H1 (cell line): ENCODE measurements around the gene NRDE2. TPM values are rescaled to one million over a fixed set of nuclear protein-coding genes. Genes with fewer than 3 reads are reported as not detected.

ENCODE experiments used
- CTCF ChIA-PET: fragments of 300-600 bp; sonication (Branson Sonifier 250); formaldehyde crosslinking; loops from one replicate; lab custom pipeline; 2021; ENCODE audit not compliant: partially characterized antibody; lab: Charles Lee
- POLR2A ChIA-PET: fragments of 300-600 bp; sonication (Branson Sonifier 250); formaldehyde crosslinking; loops from one replicate; lab custom pipeline; 2021; ENCODE audit warnings: inconsistent platforms; ENCODE audit not compliant: partially characterized antibody; lab: Charles Lee
- DNase-seq, 2 experiments: peaks; one replicate each; pipeline versions ENCODE4 v3.0.0 to v3.0.0-alpha.2; 2010 to 2022; ENCODE audit warnings: low spot score in 2 of 2, low read depth in 1 of 2, mixed read lengths in 1 of 2
- FAIRE-seq: peaks from 2 replicates; lab custom pipeline; 2011; peaks lifted over from hg19 to GRCh38; lab: Jason Lieb, UNC
- H2AFZ ChIP-seq: 2 replicates; pipeline ENCODE4 v1.8.1; 2012; ENCODE audit warnings: low read length, inconsistent platforms
- H2AK5ac ChIP-seq: 2 replicates; pipeline ENCODE4 v1.6.1; 2013; ENCODE audit warnings: low read depth, low read length
- H2BK120ac ChIP-seq: replicated peaks from 2 replicates; pipeline ENCODE3; 2013; ENCODE audit warnings: low read depth, low read length, inconsistent platforms
- H2BK12ac ChIP-seq: 2 replicates; pipeline ENCODE4 v1.6.1; 2013; ENCODE audit warnings: low read depth, low read length
- H2BK15ac ChIP-seq: 2 replicates; pipeline ENCODE4 v1.6.1; 2013; ENCODE audit warnings: low read length
- H2BK20ac ChIP-seq: 2 replicates; pipeline ENCODE4 v1.6.1; 2013; ENCODE audit warnings: low read length
- H2BK5ac ChIP-seq: 2 replicates; pipeline ENCODE4 v1.6.1; 2013; ENCODE audit warnings: low read depth, low read length
- H3K14ac ChIP-seq: 2 replicates; pipeline ENCODE4 v1.6.1; 2013; ENCODE audit warnings: inconsistent platforms; ENCODE audit not compliant: insufficient read length
- H3K18ac ChIP-seq: 2 replicates; pipeline ENCODE4 v1.6.1; 2013; ENCODE audit warnings: low read length; ENCODE audit errors: extremely low read depth
- H3K23ac ChIP-seq: 2 replicates; pipeline ENCODE4 v1.6.1; 2013; ENCODE audit warnings: inconsistent platforms; ENCODE audit not compliant: insufficient read length
- H3K23me2 ChIP-seq: 2 replicates; pipeline ENCODE4 v1.6.1; 2013; ENCODE audit warnings: low read depth, low read length
- H3K27ac ChIP-seq: 2 replicates; pipeline ENCODE4 v1.6.1; 2011; ENCODE audit warnings: low read depth, low read length, inconsistent platforms
- H3K27me3 ChIP-seq, 4 experiments: replicated peaks in 1 of 4; 1 replicate in 1 of 4; 2 replicates in 3 of 4; pipeline versions ENCODE4 v1.6.1 to v1.8.1; 2011 to 2013; ENCODE audit warnings: low read length in 3 of 4, mild to moderate bottlenecking in 3 of 4, inconsistent platforms in 2 of 4, mixed read lengths in 2 of 4, moderate library complexity in 1 of 4; ENCODE audit not compliant: control insufficient read depth in 3 of 4, insufficient read depth in 3 of 4; ENCODE audit errors: extremely low read depth in 1 of 4
- H3K36me3 ChIP-seq, 4 experiments: 2 replicates each; pipeline versions ENCODE4 v1.6.1 to v1.8.1; 2011 to 2013; ENCODE audit warnings: mild to moderate bottlenecking in 4 of 4, low read length in 3 of 4, moderate library complexity in 2 of 4, control low read depth in 1 of 4, inconsistent platforms in 1 of 4; ENCODE audit not compliant: insufficient read depth in 4 of 4, control insufficient read depth in 2 of 4
- H3K4ac ChIP-seq: replicated peaks from 2 replicates; pipeline ENCODE3; 2013; ENCODE audit warnings: low read length, low read depth, mixed read lengths, inconsistent platforms; ENCODE audit not compliant: insufficient read length
- H3K4me1 ChIP-seq, 4 experiments: replicated peaks in 1 of 4; 1 replicate in 1 of 4; 2 replicates in 3 of 4; pipeline versions ENCODE4 v1.6.1 to v1.8.1; 2011 to 2013; ENCODE audit warnings: low read length in 3 of 4, inconsistent platforms in 2 of 4, mixed read lengths in 1 of 4; ENCODE audit not compliant: insufficient read depth in 4 of 4, control insufficient read depth in 3 of 4
- H3K4me2 ChIP-seq, 2 experiments: 2 replicates each; pipeline versions ENCODE4 v1.6.1 to v1.8.1; 2011 to 2013; ENCODE audit warnings: low read depth in 2 of 2, low read length in 2 of 2, control low read depth in 1 of 2, inconsistent platforms in 1 of 2, mild to moderate bottlenecking in 1 of 2; ENCODE audit not compliant: insufficient read depth in 1 of 2
- H3K4me3 ChIP-seq, 4 experiments: fragments of 200-600, 300-600 bp in 1 of 4; sonication (generic), shearing (Covaris generic), sonication (Bioruptor Twin) in 1 of 4; 2 replicates each; pipeline versions ENCODE4 v1.5.1 to v1.8.1; 2011 to 2016; ENCODE audit warnings: low read length in 4 of 4, low read depth in 3 of 4, control low read depth in 2 of 4, inconsistent platforms in 2 of 4, mild to moderate bottlenecking in 2 of 4, mixed read lengths in 1 of 4, moderate library complexity in 1 of 4; ENCODE audit not compliant: insufficient read depth in 2 of 4; ENCODE audit errors: extremely low read depth in 1 of 4
- H3K56ac ChIP-seq: replicated peaks from 2 replicates; pipeline ENCODE3; 2013; ENCODE audit warnings: low read depth, mild to moderate bottlenecking, mixed read lengths, low read length, inconsistent platforms; ENCODE audit not compliant: insufficient read length
- H3K79me1 ChIP-seq: 2 replicates; pipeline ENCODE4 v1.6.1; 2013; ENCODE audit warnings: low read depth, low read length, control low read depth
- H3K79me2 ChIP-seq, 2 experiments: 2 replicates each; pipeline versions ENCODE4 v1.6.1 to v1.8.1; 2012 to 2013; ENCODE audit warnings: low read length in 2 of 2, mild to moderate bottlenecking in 2 of 2, inconsistent platforms in 1 of 2; ENCODE audit not compliant: insufficient read depth in 2 of 2, control insufficient read depth in 1 of 2
- H3K9ac ChIP-seq, 4 experiments: replicated peaks in 1 of 4; 1 replicate in 1 of 4; 2 replicates in 3 of 4; pipeline versions ENCODE4 v1.6.1 to v1.8.1; 2011 to 2013; ENCODE audit warnings: low read depth in 3 of 4, low read length in 3 of 4, control low read depth in 2 of 4, mild to moderate bottlenecking in 2 of 4, moderate library complexity in 2 of 4, inconsistent platforms in 1 of 4; ENCODE audit errors: extremely low read depth in 1 of 4
- H3K9me3 ChIP-seq, 2 experiments: 2 replicates each; pipeline versions ENCODE4 v1.6.1 to v1.8.1; 2012 to 2013; ENCODE audit warnings: mild to moderate bottlenecking in 2 of 2, moderate library complexity in 2 of 2, control low read depth in 1 of 2, inconsistent platforms in 1 of 2, low read depth in 1 of 2, low read length in 1 of 2, mixed read lengths in 1 of 2; ENCODE audit not compliant: insufficient read depth in 2 of 2
- H4K20me1 ChIP-seq, 2 experiments: replicated peaks in 1 of 2; 2 replicates each; pipeline versions ENCODE3 to v1.8.1; 2011 to 2013; ENCODE audit warnings: inconsistent platforms in 2 of 2, low read length in 2 of 2, mild to moderate bottlenecking in 1 of 2; ENCODE audit not compliant: insufficient read depth in 2 of 2, control insufficient read depth in 1 of 2
- H4K5ac ChIP-seq: 2 replicates; pipeline ENCODE4 v1.6.1; 2013; ENCODE audit warnings: low read length, low read depth, mixed read lengths, inconsistent platforms; ENCODE audit not compliant: insufficient read length
- H4K8ac ChIP-seq: 2 replicates; pipeline ENCODE4 v1.8.0; 2013; ENCODE audit warnings: mild to moderate bottlenecking, moderate library complexity, low read length, inconsistent platforms; ENCODE audit not compliant: insufficient read depth; ENCODE audit errors: extremely low read depth
- H4K91ac ChIP-seq: replicated peaks from 2 replicates; pipeline ENCODE3; 2013; ENCODE audit warnings: low read length, mixed read lengths, inconsistent platforms; ENCODE audit not compliant: insufficient read length
- GTF2F1 ChIP-seq: IDR thresholded peaks from 2 replicates; pipeline ENCODE4 v1.6.1; 2012; ENCODE audit warnings: low read depth, low read length, improper control_type of control experiment, borderline replicate concordance
- HDAC2 ChIP-seq, 2 experiments: fragments of 300-600 bp in 1 of 2; sonication (generic) in 1 of 2; IDR thresholded peaks; 2 replicates each; pipeline ENCODE4 v1.6.1; 2011 to 2012; ENCODE audit warnings: low read depth in 2 of 2, low read length in 2 of 2, mild to moderate bottlenecking in 2 of 2, moderate library complexity in 2 of 2, borderline replicate concordance in 1 of 2, inconsistent platforms in 1 of 2
- HDAC6 ChIP-seq: IDR thresholded peaks from one replicate; pipeline ENCODE4 v1.7.1; 2012; ENCODE audit warnings: low read depth, mild to moderate bottlenecking, inconsistent platforms, low read length, moderate library complexity
- POLR2AphosphoS5 ChIP-seq: IDR thresholded peaks from 2 replicates; pipeline ENCODE4 v1.6.1; 2011; ENCODE audit warnings: low read depth, low read length
- POU5F1 ChIP-seq: IDR thresholded peaks from 2 replicates; pipeline ENCODE4 v1.6.1; 2011; ENCODE audit warnings: low read depth, mild to moderate bottlenecking, low read length, moderate library complexity
- SRF ChIP-seq: IDR thresholded peaks from 2 replicates; pipeline ENCODE4 v1.6.1; 2011; ENCODE audit warnings: mild to moderate bottlenecking, low read depth, low read length, moderate library complexity
- TAF7 ChIP-seq: optimal IDR thresholded peaks from 2 replicates; pipeline ENCODE3; 2011; ENCODE audit warnings: low read depth, mild to moderate bottlenecking, inconsistent platforms, low read length, moderate library complexity, borderline replicate concordance
- ZNF274 ChIP-seq: IDR thresholded peaks from 2 replicates; pipeline ENCODE4 v1.7.0; 2012; ENCODE audit warnings: low read length, borderline replicate concordance; ENCODE audit errors: extremely low read depth
- WGBS, 2 experiments: shearing (Covaris generic) in 1 of 2; methylation state at CpG; one replicate each; pipeline versions ENCODE4 v1.1.6 to v1.1.7; 2013 to 2015; ENCODE audit warnings: low lambda C conversion rate in 2 of 2, mixed read lengths in 2 of 2, inconsistent platforms in 1 of 2, low coverage in 1 of 2, missing lambda C conversion rate in 1 of 2; ENCODE audit not compliant: insufficient replicate concordance in 2 of 2, insufficient coverage in 1 of 2, insufficient read length in 1 of 2; ENCODE audit errors: extremely low coverage in 1 of 2, missing lambda C conversion rate in 1 of 2; 5-methylcytosine and 5-hydroxymethylcytosine counted together
- polyA plus RNA-seq, 7 experiments: library from polyadenylated mRNA; depleted of rRNA in 3 of 7; stranded (reverse) in 5 of 7; unstranded in 2 of 7; fragments of >200 nt in 5 of 7; fragments of 200-250 nt in 2 of 7; gene quantifications; 1 replicate in 5 of 7; 2 replicates in 1 of 7; 4 replicates in 1 of 7; pipeline versions ENCODE4 v1.2.1 to v1.2.3, GENCODE V29; 2011 to 2013; ENCODE audit warnings: missing spikeins in 2 of 7, mixed read lengths in 2 of 7
- total RNA-seq: library from RNA; stranded (reverse); fragmentation: NEBNext Ultra II Directional; extraction: Animal tissue kit (Norgen Biotek cat#: 25700); gene quantifications from 2 replicates; pipeline ENCODE4 v1.2.1, GENCODE V29; 2021
- TF ChIP-seq, protein P1 (sequence below): IDR thresholded peaks from 2 replicates; pipeline ENCODE4 v1.6.1; 2011; ENCODE audit warnings: low read length, improper control_type of control experiment
- TF ChIP-seq, protein P2 (sequence below): IDR thresholded peaks from 2 replicates; pipeline ENCODE4 v1.6.1; 2011; ENCODE audit warnings: low read depth, mild to moderate bottlenecking, low read length; ENCODE audit not compliant: insufficient read depth

Gene NRDE2
- total and polyA plus RNA-seq, 2 of the 8 experiments (the other 6 are each of a cell fraction or from before 2014, with no cell fraction given), result 4.9 to 12.1 TPM

DNA sequence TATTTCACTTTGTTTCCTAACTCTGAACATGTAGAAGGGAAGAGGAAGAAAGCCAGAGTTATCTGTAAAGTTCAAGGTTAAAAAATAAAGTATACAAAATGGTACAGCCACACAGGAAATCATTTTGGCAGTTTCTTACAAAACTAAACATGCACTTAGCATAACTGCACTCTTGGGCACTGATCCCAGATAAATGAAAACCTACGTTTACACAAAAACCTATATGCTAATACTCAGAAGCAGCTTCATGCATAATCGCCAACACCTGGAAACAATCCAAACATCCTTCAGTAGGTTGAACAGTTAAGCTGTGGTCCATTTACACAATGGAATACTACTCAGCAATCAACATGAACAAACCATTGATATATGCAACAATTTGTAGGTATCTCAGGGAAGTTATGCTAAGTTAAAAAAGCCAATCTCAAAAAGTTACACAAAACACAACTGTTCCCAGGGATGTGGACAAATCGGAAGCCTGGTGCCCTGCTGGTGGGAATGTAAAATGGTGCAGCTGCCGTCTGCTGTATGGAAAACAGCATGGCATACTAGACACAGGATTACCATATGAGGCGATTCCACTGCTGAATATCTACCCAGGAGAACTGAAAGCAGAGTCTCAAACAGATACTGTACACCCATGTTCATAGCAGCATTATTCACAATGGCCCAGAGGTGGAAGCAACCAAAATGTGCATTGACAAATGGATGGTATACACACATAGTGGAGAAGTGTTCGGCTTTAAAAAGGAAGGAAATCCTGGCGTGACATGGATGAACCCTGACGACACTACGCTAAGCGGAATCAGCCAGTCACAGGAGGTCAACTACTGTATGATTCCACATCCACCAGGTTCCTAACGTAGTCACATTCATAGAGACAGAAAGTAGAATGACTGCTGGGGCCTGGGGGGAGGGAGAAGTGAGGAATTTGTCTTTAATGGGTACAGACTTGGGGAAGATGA lies 37.7 kb downstream of the NRDE2 start:
- no peaks in the 10 kb centered on the region for H3K27me3 ChIP-seq
- ChIA-PET POLR2A (no interaction called here), CTCF (no interaction called here)
- no peak overlapping the region for H2AFZ ChIP-seq
- H3K14ac ChIP-seq, result no peak overlapping the region
- no peak overlapping the region for H2BK120ac ChIP-seq
- no peak overlapping the region for H3K27ac ChIP-seq
- no peak overlapping the region for H3K18ac ChIP-seq
- H3K23me2 ChIP-seq, result no peaks in the 10 kb centered on the region
- no peaks in the 10 kb centered on the region for H4K20me1 ChIP-seq
- H2BK20ac ChIP-seq, result no peak overlapping the region
- no peak overlapping the region for H4K91ac ChIP-seq
- no peak overlapping the region for H3K4me2 ChIP-seq
- DNase-seq, result no peak
- no peak overlapping the region for H3K9ac ChIP-seq
- no peak for FAIRE-seq
- H3K9me3 ChIP-seq, result no peaks in the 10 kb centered on the region
- H3K4me1 ChIP-seq, result peaks cover 0 to 8% (median 0%) of the 10 kb centered on the region in 4 experiments; a peak in 3 of 7 replicates
- no peaks in the 10 kb centered on the region for H3K79me2 ChIP-seq
- no peak overlapping the region for H2BK12ac ChIP-seq
- peaks cover 0 to 26% (median 3%) of the 10 kb centered on the region in 4 experiments; a peak in 5 of 8 replicates for H3K36me3 ChIP-seq
- H3K79me1 ChIP-seq, result no peaks in the 10 kb centered on the region
- no peak overlapping the region; the same call in 1 of the 2 replicates for H4K8ac ChIP-seq
- WGBS, 2 experiments, result 87% methylated on average over 11 of the region's 11 CpGs; no CpG with 5 or more reads in 1 of the 2 experiments
- no peak overlapping the region for H2BK5ac ChIP-seq
- H3K4me3 ChIP-seq, result no peak overlapping the region
- no peak overlapping the region for H2BK15ac ChIP-seq
- no peak overlapping the region for H2AK5ac ChIP-seq
- H4K5ac ChIP-seq, result no peak overlapping the region
- no peak overlapping the region for H3K23ac ChIP-seq
- no peak overlapping the region for H3K4ac ChIP-seq
- no peak overlapping the region for H3K56ac ChIP-seq
- TF ChIP-seq ZNF274 (no peak), GTF2F1 (no peak), HDAC2 (IDR thresholded peaks at IDR 0.05; ENCODE audit: borderline replicate concordance in 1 of 2, low read depth in 2 of 2, low read length in 2 of 2) (no peak), HDAC6 (no peak), POU5F1 (no peak), TAF7 (no peak), SRF (no peak), POLR2AphosphoS5 (no peak)
- TF ChIP-seq, protein P1, sequence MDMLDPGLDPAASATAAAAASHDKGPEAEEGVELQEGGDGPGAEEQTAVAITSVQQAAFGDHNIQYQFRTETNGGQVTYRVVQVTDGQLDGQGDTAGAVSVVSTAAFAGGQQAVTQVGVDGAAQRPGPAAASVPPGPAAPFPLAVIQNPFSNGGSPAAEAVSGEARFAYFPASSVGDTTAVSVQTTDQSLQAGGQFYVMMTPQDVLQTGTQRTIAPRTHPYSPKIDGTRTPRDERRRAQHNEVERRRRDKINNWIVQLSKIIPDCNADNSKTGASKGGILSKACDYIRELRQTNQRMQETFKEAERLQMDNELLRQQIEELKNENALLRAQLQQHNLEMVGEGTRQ, result no peak
- TF ChIP-seq, protein P2, sequence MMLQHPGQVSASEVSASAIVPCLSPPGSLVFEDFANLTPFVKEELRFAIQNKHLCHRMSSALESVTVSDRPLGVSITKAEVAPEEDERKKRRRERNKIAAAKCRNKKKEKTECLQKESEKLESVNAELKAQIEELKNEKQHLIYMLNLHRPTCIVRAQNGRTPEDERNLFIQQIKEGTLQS, result no peak
